DMS 273 (cell line): ENCODE data around the gene SMARCE1.

Source experiments
- DNase-seq: peaks from one replicate; lab custom pipeline; 2025; ENCODE audit not compliant: unreplicated experiment; lab: John Stamatoyannopoulos, UW

Gene SMARCE1

GRCh38 chr17:40647624-40648383 lies at the start of gene SMARCE1:
Gene SMARCE1 (minus strand): TSS chr17:40647818. CDS start chr17:40645802, 2,016 bp downstream.
- peak; percentile 88 for DNase-seq

DNA sequence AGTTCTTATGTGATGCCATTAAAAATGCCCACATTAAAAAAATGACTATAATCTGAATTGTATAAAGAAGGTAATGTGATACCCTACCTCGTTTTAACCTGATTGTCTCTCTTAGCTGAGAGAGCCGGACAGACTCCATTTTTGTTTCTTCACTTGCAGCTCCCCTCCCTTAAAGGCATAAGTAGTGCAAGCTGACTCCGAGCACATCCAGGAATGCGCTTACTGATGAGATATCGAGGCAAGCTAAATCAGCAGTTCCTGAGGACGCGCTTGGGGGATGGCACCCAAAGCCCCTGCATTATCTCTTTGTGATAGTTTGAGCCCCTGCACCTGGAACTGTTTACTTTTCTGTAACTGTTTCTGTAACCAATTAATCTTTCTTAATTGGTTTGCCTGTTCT lies 49.7 kb upstream of the SMARCE1 start:
- no peak for DNase-seq

- no peak for DNase-seq
These were observed 49.0 kb upstream of the SMARCE1 start for GRCh38 chr17:40696651-40697072.

- DNase-seq: no peak
These were observed 48.4 kb upstream of the SMARCE1 start for GRCh38 chr17:40695874-40696472.

DNA sequence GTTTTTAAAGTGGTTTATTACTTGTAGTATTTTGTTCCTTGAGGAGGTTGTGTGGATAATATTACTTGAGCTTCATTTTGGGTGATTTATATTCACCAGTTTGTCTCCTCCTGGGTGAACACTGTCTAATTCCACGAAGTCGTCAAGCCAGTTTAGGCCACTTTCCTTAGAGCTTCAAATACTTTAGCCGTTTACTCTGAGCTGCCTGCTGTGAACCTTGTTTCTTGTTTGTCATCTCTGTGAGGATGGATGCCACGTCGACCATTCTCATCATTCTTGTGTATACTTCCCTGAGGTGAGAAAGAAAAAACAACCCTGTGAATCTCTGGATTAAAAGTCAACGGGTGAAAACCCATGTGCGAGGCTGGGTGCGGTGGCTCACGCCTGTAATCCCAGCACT lies 47.0 kb upstream of the SMARCE1 start:
- DNase-seq: no peak

DNA sequence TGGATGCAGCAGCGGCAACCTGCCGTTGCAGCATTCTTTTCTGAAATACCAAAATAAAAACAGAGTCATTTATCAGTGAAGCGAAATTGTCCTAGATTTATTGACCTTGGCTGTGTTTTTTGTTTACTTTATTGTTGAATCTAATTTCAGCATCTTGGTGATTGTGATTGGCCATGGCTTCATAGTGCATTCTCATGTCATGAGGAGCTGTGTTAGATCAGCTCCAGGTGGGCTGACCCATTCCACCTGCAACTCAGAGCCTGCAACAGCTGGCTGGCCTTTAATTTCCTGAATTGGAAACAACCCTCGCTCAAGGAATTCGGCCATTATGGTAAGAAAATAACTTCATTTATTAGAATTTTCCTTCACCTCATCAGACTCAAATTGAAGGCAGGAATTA lies 39.5 kb upstream of the SMARCE1 start:
- DNase-seq: no peak

GRCh38 chr17:40686192-40686591 lies 38.6 kb upstream of the SMARCE1 start:
- DNase-seq: no peak

GRCh38 chr17:40680998-40681397 lies 33.4 kb upstream of the SMARCE1 start:
- no peak for DNase-seq

DNA sequence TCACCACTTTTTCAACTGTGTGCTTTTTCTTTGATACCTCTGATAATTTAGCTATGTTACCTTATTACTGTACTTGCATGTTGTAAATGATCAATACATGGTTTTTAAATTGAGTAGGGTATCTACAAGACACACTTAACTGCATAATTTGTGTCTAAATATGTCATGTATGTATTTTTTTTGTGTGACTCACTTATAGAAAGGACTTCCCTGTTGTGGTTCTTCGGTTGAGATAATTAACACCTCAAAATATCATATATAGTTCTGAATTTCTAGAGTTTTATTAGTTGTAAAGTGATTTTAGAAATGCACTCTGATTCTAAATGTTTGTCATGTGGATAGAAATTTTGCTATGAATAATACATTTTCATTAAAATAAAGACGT lies 31.9 kb upstream of the SMARCE1 start:
- DNase-seq: no peak

DNA sequence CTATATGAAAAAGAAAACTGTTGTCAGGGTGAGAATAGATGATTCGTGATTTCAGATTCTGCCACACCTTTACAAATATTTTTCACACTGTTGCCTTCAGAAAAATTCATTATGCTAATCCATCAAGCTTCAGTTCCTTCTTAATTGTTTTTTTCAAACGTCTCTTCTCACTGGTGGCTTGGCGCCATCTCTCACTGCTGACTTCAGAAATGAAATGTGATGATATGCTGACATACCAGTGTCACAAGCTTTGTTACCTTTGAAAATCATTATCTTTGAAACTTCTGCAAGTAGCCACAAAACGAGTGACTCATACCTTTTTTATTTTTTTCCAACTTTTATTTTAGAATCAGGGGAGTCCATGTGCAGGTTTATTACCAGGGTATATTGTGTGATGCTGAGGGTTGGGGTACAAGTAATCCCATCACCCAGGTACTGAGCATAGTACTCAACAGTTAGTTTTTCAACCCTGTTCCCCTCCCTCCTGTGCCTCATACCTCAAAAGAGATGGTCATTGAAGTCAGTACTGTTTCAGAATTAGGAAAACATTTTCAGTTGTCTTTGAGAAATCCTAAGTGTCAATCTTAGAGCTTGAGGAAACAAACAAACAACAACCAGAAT lies 31.4 kb upstream of the SMARCE1 start:
- DNase-seq: no peak

- no peak for DNase-seq
These were observed 28.3 kb upstream of the SMARCE1 start for GRCh38 chr17:40675905-40676304.

DNA sequence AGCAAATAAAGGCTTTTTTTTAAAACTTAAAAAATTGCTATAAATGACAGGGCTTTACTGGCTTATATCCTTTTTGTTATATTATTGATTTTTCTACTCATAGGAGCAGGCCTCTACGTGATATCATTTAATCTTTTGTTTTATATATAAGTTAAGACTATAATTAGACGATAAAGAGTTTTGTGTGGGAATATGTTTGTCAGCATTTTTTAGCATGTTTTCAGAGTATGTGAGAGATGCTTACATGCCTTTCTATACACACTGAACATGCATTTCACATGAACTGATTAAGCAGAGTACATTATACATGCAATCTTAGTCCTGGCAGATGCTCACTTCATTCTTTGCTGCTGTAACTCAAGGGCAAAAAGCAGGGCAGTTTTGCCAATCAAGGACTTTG lies 25.0 kb upstream of the SMARCE1 start:
- no peak for DNase-seq

DNA sequence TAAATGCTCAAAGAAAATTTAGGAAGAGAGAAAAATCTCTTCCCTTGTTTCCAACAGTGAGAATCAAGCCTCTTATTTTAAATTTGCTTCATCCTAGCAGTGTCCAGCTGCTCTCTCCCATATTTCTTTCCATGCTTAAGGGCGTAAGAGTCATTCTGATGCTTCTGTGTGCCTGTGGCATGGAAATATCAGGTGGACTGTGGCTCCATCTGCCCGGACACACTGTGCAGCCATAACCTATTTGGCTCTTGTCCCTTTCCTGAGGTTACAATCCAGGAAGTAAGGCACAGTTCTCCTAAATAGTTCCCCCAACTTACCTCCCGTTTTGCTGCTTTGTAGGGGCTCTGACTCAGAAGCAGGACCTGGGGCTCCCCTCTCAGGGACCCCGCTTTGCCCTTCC lies 23.7 kb upstream of the SMARCE1 start:
- no peak for DNase-seq

DNA sequence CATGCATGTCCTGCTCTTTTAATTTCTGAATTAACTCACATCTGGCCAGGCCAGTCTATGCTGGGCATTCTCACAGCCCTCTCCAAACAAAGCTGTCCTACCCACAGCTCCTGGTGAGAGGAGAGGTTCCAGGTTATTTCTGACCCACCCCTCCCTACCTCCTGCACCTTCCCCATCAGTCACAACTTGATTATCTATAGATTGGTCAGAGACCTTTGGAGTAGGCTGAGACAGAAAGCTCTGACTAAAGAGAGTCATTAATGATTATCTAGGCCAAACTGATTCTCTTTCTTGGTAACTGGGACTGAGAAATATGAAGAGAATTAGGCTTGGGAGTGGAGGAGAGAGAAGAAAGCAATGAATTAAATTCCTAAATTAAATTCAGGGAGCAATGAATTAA lies 18.7 kb upstream of the SMARCE1 start:
- no peak for DNase-seq

GRCh38 chr17:40664582-40665333 lies 17.1 kb upstream of the SMARCE1 start, which contains the start of gene KRT222:
Gene KRT222 (minus strand): TSS chr17:40665177. CDS start chr17:40665099, 78 bp downstream.
- no peak for DNase-seq

DNA sequence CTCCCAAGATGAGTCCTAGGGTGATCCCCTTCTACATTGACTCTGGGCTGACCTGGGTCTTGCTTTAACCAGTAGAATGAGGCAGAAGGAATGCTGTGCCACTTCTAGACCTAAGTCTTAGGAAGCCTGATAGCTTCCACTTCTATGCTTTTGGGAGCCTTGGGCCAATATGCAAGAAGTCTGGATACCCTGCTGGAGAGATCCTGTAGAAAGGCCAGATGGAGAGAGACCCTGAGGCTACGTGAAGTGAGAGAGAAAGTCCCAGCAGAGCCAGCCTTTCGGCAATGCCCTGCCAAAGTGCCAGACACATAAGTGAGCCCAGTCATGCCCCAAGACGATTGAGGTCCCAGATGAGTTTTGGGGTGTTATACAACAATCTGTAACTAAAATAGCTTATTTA lies 15.6 kb upstream of the SMARCE1 start:
- DNase-seq: no peak

GRCh38 chr17:40659911-40660310 lies 12.3 kb upstream of the SMARCE1 start:
- no peak for DNase-seq

- DNase-seq: no peak
These were observed 10.8 kb upstream of the SMARCE1 start for GRCh38 chr17:40658396-40658795.

DNA sequence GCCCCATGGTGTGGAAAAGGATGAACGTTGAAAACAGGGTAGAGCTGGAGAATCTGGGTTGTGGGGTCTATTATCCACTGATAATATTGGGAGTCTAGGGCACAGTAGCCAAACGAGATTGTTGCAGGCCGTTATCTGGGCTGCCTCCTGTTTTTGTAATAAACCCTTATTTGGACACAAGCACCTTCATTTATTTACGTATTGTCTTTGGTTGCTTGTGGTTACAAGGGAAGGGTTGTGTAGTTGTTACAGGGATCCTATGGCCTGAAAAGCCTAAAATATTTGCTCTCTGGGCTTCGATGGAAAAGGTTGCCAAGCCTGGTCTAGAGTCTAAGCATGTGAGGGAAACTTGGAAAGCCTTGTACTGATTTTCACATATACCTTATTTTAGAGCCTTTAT lies 4.3 kb upstream of the SMARCE1 start:
- DNase-seq: no peak

DNA sequence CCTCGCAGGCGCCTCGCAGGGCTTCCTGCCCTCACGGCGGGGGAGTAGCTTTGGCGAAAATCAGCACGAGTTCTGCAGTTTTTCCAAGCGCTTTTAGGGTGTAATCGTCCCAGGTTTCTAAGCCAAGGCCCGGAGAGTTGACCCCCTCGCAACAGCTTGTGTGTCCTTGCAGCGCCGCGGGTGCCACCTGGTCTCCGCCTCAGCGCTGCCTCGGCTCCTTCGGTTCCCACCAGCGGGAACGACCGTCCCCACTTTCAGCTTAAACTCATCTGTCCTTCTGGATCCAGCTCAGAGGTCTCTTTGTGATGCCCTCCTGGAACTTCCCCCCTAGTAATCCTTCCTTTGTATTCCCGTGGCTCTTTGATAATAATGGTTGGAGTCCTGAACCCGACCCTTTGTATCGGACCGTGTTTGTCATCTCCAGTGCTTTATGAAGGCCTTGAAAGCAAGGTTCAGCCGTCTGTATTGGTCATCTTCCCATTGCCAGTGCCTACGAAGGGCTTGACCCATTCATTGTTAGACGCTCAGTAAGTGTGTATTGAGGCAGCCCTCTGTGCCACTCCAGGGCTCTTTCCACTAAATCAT lies 858 bp upstream of the SMARCE1 start:
- DNase-seq: peak; percentile 84
